Muscle of arm (tissue), 12 donors: ENCODE results near the gene EPHB1. TPM values are rescaled to one million over a fixed set of nuclear protein-coding genes. Genes with fewer than 3 reads are reported as not detected.

ENCODE experiments used
- DNase-seq: peaks from one replicate; pipeline ENCODE4 v3.0.0-alpha.2; 2013
- polyA plus RNA-seq, 12 donors: library from polyadenylated mRNA; unstranded; fragments of 120-200 nt; gene quantifications; one replicate each; pipeline ENCODE4 v1.2.1, GENCODE V29; 2013; ENCODE audit not compliant: insufficient read length in 12 of 12

EPHB1 gene
- polyA plus RNA-seq, 12 donors = 7.2 to 59.6 (median 40.0) TPM; not detected in 1

DNA sequence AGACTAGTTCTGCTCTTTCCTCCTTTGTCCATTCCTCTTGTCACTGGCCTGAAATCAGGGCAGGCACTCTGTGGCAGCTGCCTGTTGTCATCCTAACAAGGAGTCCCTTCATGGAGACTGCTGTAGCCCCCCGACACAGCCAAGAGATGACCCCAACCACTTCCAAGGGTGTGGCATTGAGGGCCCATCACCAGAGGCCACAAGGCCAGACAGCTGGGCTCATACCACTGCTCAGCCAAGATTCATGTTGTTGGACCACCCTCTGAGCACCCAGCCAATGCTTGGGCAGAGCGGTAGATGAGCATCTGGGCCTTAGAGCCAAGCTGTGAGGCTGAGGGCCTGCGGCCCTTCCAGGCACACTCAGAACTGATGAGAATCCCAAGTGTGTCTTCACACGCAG, 85.4 kb downstream of the EPHB1 start:
- no peak for DNase-seq

DNA sequence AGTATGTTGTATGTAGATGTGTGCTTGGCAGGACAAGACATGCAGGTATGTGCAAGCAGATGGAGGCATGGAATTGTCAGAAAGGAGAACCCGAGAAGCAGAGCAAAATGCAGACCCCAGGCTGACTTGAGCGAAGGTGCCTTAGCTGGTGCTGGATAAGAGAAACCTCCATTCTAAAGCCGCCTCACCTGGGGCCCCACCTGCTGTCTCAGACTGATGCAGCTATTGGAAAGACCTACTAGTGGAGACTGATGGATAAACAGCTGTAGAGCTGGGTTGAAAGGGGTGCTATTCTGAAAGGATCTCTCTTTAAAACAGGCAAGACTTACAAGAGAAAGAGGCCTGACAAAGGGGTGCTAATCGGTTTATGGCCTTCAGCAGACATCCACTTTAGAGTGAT, 86.2 kb downstream of the EPHB1 start:
- no peak for DNase-seq

DNA sequence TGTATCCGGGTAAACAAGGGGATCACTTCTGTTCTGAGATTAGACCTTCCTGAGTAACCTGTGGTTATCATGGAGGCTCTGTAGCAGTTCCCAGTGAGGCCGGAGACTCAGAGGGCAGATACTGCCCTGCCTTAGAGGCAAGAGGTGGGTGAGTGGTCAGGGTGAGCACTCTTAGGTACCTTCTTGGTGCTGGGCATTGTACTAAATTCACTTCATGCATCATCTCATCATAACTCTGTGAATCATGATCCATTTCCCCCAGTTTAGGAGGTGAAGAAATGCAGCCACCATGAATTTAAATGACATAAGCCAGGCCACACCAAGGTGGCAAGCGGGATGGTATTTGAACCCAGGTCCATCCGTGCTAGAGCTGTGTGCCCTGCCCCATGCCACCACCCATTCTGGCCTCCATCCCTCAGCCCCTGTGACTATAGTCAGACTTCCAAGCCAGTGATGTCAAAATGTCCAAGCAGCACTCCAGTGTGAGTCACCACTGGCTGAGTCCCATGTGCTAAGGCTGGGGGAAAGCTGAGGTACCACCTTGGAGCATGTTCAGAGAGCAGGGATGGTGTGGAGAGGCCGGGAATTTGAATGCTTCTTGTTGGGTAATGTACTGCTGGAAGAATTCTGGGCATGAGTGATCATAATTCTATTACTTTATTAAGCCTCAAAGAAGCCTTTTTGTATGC, 88.8 kb downstream of the EPHB1 start:
- DNase-seq = no peak

DNA sequence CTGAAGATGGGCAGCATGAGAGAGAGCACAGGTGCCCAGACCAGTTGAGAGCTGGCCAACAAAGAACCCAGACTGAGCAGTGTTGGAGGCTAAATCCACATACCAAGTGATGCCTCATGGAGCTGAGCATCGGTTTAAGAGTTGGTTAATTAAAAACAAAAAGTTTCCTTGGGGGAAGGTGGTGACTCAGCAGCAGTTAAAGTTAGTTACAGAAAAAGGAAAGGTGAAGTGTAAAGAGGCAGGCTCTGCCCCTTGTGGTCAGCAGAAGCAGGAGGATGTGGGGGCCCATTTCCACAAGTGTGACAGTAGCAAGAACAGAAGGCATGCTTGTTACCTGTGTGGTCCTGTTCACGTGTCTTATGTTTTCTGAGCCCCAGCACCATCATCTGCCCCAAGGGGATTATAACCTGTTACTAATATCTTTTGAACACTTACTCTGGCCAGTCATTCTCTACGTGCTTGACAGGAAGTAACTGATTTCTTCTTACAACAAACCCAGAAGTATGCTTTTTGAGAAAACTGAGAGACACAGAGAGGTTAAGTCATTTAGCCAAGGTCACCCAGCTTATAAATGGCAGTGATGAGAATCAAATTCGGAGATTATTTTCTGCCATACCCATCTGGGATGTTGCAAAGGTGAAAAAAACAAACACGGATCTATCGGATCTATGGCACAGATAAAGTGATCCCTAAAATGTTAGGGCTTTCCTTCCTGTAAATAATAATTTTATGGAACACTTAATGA, 91.0 kb downstream of the EPHB1 start:
- DNase-seq = no peak

DNA sequence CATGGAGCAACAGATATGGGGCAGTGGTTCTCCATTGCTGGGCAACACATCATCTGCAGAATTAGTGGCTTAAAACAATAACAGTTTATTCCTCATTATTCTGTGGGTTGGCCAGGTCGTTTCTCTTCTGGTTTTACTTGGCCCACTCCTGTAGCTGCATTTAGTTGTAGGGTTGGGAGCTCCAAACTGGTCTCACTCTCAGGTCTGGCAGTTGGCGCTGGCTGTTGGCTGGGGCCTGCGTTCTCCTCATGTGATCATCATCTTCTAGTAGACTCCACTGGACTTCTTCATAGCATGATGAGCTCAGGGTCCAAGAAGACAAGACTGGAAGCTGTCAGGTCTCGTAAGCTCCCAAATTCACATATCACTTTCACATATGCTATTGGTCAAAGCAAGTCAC, 91.9 kb downstream of the EPHB1 start:
- no peak for DNase-seq

DNA sequence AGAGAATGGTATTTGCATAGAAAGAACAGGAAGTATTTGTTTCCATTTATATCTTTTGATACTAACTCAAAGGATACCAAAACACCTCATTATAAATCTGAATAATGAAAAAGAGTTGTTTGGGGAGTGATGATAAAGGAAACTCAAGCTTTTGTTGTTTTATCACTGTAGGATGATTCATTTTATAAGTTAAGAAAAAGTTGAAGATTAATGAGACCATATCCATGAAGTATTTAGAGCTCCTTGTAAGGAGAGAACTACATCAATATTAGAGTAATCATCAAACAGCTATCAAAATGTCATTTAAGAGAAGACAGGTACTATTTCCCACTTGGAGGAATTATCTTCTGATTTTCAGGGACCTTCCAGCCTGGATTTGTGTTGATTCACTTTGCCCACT, 92.5 kb downstream of the EPHB1 start:
- DNase-seq = no peak

DNA sequence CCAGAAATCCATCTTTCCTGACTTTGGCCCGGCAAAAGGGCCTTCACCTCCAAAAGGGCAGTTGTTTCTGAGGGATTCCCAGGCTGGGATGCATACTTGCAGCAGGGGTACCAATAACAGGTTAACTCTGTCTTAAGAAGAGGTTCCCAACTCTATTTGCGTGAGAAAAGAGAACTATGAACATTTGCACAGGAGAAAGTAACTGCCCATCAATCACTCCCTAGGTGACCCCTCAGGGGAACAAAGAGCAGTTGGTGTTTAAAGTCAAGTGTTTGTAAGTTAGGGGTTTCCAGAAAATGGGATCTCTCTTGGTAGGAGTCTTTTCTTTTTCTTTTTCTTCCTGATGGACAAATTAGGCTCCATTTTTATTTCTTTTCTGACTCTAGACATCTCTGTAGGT, 97.3 kb downstream of the EPHB1 start:
- DNase-seq = no peak

DNA sequence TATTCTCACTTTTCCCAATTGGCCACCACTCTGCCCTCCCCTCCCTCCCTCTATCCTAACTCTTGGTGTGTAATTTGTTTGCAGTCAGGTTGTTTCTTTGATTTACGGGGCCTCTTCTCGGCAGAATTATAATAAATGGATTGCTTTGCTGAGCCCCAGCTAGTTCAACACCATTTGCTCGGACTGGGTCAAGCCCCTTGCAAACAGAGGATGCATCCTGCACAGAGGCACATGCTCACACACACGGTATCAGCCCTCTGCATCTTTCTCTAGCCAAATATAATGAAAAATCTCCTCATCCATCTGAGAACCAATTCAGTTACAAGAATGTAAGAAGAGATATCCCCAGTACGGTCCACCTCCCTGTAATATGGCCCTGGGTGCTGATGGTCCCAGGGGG, 97.7 kb downstream of the EPHB1 start:
- no peak for DNase-seq

DNA sequence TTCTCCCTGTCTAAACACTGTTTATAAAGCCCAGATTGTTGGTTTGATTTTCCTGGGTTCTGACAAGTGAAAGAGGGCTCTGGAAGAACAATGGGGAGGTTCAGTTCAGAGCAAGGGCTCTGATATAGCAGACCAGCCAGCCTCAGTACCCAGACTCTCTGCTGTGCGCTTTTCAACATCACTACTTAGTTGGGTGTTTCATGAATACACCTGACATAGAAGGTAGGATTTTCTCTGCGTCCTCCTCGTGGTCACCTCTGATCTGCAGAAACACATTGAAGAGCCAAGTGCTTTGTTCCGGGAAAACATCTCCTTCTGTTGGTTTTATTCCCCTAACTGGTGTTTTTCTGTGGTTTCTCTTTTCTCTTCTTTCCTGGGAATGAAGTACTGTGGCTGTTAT, 99.5 kb downstream of the EPHB1 start:
- no peak for DNase-seq

DNA sequence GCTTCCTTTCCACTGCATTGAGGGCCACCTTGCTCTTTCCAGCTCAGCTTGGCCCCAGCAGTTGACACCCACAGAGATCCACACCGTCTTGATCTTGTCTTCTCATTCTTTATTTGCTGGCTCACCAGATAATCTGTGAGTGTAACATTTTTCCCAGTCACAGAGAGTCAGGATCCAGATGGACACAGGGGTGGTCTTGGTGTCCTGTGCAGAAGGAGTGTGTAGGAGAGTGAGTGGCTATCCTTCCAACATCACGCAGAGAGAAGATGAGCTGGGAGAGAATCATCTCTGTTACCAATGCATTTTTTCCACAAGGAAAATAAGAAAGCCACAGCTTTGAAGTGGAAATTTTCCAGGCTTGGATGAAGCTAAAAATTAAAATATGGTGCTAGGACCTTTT, 100.1 kb downstream of the EPHB1 start:
- no peak for DNase-seq

DNA sequence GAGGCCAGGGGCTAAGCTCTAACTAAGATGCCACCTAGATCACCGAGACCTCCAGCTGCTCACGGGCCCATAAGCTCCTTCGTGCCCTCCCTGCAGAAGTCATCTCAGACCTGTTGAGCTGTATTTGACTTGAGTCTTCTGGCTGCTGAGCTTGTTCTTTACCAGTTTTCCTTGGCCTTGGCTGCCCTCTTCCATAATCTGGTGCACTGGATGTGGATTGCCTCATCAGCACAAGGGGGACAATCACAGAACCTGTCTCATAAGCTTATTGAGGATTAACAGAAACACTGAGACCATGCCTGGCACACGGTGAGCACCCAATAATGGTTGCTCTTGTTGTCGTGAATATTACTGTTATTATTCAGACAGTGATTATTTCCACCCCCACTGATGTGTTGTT, 101.1 kb downstream of the EPHB1 start:
- DNase-seq = no peak

DNA sequence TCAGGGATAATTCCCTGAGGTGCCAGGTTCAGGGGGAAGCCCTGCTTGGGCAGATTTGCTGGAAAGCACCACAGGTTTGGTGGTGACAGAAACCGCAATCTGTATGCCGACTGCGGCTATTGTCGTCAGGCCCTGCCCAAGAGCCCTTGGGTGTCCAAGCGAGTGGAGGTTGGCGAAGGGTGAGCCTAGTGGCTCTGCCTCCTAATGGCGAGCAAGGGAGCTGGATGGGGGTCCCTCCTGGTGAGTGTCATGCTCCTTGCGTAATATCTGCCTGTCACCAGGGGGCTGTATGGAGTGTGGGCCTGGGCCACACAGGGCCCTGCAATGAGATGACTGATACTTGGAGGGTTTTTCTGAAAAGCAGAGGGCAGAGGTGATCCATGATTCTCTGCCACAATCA, 101.6 kb downstream of the EPHB1 start:
- no peak for DNase-seq

DNA sequence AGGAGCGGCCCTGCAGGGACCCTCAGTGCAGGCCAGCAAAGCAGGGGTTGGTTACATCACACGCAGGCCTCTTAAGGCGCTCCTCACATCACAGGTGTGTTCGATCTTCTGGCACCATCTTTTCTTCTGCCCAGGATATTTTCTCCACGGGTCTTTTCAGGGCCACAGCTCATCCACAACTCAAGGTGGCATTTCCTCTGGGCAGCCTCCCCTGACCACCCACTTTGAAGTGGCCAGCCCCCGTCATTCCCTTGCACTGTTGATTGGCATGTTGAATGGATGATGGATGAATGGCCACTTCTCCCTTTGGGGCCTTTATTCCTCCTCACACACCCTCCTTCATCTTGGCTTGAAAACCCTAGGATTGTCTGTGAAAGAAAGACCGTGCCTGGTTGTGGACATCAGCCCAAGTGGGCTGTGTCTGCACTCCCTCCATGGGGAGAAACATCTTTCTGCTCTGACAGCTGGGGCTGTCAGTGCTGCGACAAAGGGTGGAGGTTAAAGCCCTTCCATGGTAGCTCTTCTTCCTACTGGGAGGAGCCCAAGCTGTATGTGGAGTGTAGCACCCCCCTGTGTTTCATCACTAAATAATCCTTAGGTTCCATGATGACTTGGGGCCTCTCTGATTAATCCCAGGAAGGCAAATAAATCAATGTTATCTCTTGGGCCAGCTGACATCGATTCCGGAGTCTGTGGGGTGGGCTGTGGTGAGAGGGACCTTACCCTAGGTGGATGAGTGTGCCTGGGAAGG, 102.5 kb downstream of the EPHB1 start:
- DNase-seq = no peak

DNA sequence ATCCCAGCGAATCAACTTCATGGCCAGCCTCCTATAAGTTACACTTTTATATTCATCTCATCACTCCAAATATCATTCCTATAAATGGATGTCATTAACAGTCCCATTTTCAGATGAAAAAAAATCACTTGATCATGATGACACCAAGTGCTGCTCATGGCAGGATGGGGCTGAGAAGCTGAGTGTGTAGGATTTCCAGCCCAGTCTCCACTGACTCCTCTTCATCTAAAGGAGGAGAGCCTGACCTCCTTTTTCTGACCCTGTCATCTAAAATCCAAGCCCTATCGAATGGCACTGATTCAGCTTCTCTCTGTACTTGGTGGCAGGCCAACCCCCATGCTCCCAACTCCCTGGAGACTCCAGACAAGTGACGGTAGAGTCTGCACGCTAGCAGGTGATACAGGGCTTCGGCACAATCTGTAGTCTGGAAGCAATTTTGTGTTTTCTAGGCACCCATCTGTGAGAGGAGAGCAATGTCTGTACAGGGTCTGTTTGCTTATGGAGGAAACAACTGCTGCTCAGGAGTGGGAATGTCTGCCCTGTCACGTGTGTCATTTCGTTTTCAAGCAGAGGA, 103.2 kb downstream of the EPHB1 start:
- no peak for DNase-seq

DNA sequence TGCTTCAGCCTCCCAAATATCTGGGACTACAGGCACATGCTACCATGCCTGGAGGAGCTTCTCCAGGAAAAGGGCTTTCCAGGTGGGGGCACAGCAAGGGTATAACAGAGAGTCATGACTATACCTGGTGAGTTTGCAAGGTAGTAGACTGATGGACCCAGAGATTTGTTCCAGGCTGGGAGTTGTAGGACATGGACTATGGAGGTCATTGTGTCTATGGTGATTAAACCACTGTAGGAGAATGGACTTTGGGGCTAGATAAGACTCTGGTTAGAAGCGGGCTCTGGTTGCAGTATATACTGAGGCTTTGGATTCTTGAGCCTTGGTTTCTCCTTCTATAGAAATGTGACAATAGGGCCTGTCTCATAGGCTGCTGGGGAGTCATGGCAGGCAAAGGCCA, 104.7 kb downstream of the EPHB1 start:
- DNase-seq = no peak

DNA sequence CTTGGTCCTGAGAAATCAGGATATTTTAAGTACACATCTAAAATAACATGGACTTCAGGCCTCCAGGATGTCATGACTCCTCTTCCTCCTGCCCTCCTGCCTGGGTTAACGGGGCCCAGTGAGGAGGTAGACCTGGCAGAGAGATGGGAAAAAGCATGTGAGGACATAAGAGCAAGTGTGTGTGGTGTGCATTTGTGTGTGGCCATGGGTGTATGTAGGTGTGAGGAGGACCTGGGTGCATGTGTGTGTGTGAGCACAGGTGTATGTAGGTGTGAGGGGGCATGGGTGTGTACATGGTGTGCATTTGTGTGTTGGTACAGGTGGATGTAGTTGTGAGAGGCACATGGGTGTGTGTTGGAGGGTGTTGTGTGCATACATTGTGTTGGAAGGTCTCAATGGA, 105.4 kb downstream of the EPHB1 start:
- DNase-seq = no peak

DNA sequence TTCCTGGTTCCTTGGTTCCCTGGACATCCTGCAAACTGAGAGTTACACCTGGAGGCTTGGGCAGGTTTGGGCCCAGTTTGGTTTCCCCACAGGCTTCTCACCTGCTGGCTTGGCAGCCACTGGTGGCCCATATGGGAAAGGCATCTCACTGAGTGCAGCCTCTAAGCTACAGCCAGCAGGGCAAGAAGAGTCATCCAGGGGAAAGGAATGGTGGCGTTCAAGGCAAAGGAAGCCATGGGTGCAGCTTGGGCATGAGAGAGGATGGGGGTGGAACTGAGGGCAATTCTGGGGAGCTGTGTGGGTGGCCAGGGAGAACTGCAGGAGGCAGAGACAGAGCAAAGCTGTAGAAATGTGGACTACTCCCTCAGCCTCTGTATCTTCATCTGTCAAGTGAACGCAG, 106.4 kb downstream of the EPHB1 start:
- no peak for DNase-seq

DNA sequence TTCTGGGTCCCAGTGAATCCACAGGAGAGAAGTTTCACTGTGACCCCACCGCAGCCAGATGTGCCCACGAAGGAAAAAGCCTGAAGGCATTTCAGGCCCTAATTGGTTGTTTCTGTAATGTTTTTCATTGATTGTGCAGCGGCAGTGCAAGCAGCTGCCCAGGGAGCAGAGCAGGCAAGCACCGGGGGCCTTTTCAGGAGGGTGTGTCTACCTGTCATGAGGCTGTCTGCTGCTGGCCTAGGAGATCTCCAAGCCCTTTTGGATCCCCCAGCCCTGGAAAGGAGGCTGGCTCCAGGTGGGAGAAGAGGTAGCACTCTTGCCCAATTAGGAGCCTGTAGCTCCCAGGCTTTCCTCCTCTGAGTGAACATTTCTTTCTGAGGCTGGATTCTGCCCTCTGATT, 108.8 kb downstream of the EPHB1 start:
- DNase-seq = no peak

DNA sequence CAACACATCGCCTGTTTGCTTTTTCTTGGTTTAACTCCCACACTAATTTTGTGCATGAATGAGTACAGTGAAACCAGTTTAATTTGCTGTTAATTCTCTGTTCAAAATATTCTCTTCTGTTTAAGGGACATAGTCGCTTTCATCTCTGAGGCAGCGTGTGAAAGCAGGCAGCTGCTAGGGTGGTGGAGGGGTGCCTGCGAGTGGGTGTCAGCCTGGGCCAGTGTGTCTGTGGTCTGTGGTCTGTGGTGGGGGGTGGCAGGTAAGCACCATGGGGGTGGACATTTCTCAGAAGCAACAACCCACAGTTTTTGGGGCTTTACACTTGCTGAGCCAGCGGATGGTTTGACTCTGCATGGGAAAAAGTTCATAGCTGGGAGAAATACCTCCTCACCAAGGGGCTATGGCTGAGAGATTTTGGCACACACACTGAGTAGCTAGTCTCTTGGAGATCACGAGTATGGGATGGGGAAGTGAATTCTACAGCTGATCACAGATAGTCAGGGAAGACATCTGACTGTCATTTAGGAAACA, 109.2 kb downstream of the EPHB1 start:
- DNase-seq = no peak

DNA sequence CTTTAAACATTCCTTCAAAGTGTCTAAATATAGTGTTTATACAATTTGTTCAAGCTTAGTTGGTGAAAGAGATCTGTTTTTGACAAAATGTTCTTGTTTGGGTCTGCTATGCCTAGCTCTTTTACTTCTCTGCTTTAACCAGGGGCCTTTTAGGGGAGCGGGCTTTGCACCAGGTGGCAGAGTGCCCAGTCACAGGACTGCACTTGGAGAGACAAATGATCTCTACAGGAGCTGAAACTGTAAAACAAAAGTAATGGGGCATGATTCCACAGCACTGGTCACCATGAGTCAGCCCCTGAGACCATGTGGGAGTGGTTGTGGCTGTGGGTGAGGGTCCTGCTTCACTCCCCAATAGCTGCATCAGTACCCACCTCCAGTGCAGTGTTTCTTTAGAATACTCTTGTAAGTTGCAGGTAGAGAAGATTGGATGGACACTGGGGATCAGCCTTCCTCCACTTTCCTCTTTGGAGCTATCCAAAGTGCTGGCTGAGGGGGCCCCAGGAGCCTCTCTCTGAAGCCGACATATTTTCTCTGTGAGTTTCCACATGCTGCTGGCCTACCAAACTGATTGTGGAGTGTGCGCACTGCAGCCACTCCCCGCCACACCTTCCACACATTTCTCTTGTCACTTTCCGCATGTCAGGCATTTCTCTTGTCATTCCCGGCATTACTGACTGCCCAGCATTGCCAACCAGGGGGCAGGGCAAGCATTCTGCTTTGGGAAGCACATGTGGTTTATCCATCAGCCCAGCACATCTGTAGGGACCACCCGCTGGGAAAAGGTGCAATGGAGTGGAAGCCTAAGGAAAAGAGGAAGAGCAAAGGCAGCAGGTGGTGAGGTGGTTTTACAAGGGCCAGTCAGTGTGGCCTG, 110.0 kb downstream of the EPHB1 start:
- peak; percentile 22 for DNase-seq

DNA sequence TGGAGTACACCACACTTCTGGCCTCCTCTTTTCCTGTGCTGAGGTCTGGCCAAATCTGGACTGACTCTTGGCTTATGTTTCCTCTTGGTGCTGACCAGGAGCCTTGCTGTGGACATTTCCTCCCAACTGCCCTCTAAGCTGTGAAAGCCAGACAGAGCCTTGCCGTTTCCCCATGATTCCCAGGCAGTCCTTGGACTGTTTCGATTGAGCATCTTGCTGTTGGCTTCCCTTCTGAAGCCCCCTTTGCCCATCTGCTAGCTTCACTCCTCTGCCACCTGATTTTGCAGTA, 110.5 kb downstream of the EPHB1 start:
- no peak for DNase-seq

DNA sequence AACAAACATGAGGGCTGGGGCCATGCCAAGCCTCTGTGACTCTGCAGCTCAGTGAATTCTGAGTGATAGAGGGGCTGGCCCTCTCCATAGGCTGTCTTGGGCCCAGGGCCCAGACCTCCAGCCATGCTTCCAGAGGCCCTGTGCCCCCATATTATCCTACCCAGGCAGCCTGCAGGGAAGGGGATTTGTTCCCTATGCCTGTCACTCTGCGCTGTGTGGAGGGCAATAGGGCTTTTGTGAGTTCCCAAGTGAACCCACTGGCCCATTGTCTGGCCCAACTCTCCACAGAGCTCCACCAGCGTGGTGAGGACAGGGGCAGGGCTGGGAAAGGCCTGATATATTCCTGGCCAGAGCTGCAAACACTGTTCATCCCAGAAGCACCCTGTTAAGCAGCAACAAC, 113.2 kb downstream of the EPHB1 start:
- DNase-seq = no peak
